Neural cell (in vitro differentiated cells): ENCODE data around the gene MED27. TPM values are rescaled to one million over a fixed set of nuclear protein-coding genes. Genes with fewer than 3 reads are reported as not detected.

Experiments used
- H2AFZ ChIP-seq: fragments of 200-600, 300-800 bp; sonication (generic), shearing (Covaris generic); 2 replicates; pipeline ENCODE4 v1.6.0; 2014; ENCODE audit warnings: low read depth, mild to moderate bottlenecking, antibody characterized with exemption, low read length, moderate library complexity
- H3F3A ChIP-seq: fragments of 200-600 bp; shearing (Covaris generic); 2 replicates; pipeline ENCODE4 v1.6.1; 2016; ENCODE audit warnings: mild to moderate bottlenecking, moderate library complexity, mixed read lengths, antibody characterized with exemption, low read length; ENCODE audit not compliant: insufficient read depth, poor library complexity, severe bottlenecking
- H3K27ac ChIP-seq: fragments of 200-600, 300-800 bp; sonication (generic), shearing (Covaris generic); 2 replicates; pipeline ENCODE4 v1.5.1; 2014; ENCODE audit warnings: mild to moderate bottlenecking, low read length, moderate library complexity
- H3K27me3 ChIP-seq: fragments of 300-800, 200-600 bp; sonication (generic), shearing (Covaris generic); 2 replicates; pipeline ENCODE4 v1.6.0; 2014; ENCODE audit warnings: mild to moderate bottlenecking, low read depth, low read length, moderate library complexity; ENCODE audit not compliant: insufficient read depth
- H3K36me3 ChIP-seq: fragments of 300-800, 200-600 bp; sonication (generic), shearing (Covaris generic); 2 replicates; pipeline ENCODE4 v1.5.1; 2014; ENCODE audit warnings: mild to moderate bottlenecking, antibody characterized with exemption, low read length, moderate library complexity; ENCODE audit not compliant: insufficient read depth
- H3K4me2 ChIP-seq: fragments of 300-800, 200-600 bp; sonication (generic), shearing (Covaris generic); 2 replicates; pipeline ENCODE4 v1.6.0; 2014; ENCODE audit warnings: mild to moderate bottlenecking, low read length
- H3K4me3 ChIP-seq: fragments of 300-800, 200-600 bp; sonication (generic), shearing (Covaris generic); 2 replicates; pipeline ENCODE4 v1.5.1; 2014; ENCODE audit warnings: mild to moderate bottlenecking, low read length, moderate library complexity
- H3K79me2 ChIP-seq: fragments of 200-600 bp; shearing (Covaris generic); replicated peaks from 2 replicates; pipeline ENCODE4 v1.6.0; 2014; ENCODE audit warnings: mild to moderate bottlenecking, low read length, moderate library complexity; ENCODE audit not compliant: insufficient read depth
- H3K9ac ChIP-seq: fragments of 300-800, 200-600 bp; sonication (generic), shearing (Covaris generic); 2 replicates; pipeline ENCODE4 v1.6.1; 2016; ENCODE audit warnings: mild to moderate bottlenecking, low read length, mixed read lengths
- H3K9me2 ChIP-seq: fragments of 200-600 bp; shearing (Covaris generic); 2 replicates; pipeline ENCODE4 v1.6.1; 2016; ENCODE audit warnings: mild to moderate bottlenecking, low read length, mixed read lengths; ENCODE audit not compliant: insufficient read depth
- H3K9me3 ChIP-seq: fragments of 200-600, 300-800 bp; sonication (generic), shearing (Covaris generic); 2 replicates; pipeline ENCODE4 v1.6.1; 2016; ENCODE audit warnings: mild to moderate bottlenecking, mixed run types, low read length, moderate library complexity, mixed read lengths
- H4K20me1 ChIP-seq: fragments of 200-600 bp; shearing (Covaris generic); 2 replicates; pipeline ENCODE4 v1.6.1; 2016; ENCODE audit warnings: mild to moderate bottlenecking, mixed run types; ENCODE audit not compliant: insufficient read depth
- EP300 ChIP-seq: fragments of 450-650 bp; conservative IDR thresholded peaks from 2 replicates; pipeline ENCODE4 v1.6.1; 2014; ENCODE audit warnings: antibody characterized with exemption, mild to moderate bottlenecking, moderate library complexity; ENCODE audit not compliant: poor library complexity, severe bottlenecking
- EZH2 ChIP-seq: fragments of 200-600, 300-800 bp; shearing (Covaris generic), sonication (generic); IDR thresholded peaks from 2 replicates; pipeline ENCODE4 v1.6.1; 2014; ENCODE audit warnings: antibody characterized with exemption, low read length, borderline replicate concordance, mild to moderate bottlenecking; ENCODE audit not compliant: insufficient read depth, poor library complexity, severe bottlenecking
- MXI1 ChIP-seq: fragments of 450-650 bp; conservative IDR thresholded peaks from 2 replicates; pipeline ENCODE4 v1.6.1; 2014; ENCODE audit warnings: antibody characterized with exemption, mild to moderate bottlenecking; ENCODE audit not compliant: poor library complexity, severe bottlenecking
- POLR2AphosphoS5 ChIP-seq: IDR thresholded peaks from 2 replicates; pipeline ENCODE4 v1.6.1; 2012
- RAD21 ChIP-seq: fragments of 450-650 bp; conservative IDR thresholded peaks from 2 replicates; pipeline ENCODE4 v1.6.1; 2014; ENCODE audit warnings: antibody characterized with exemption, mild to moderate bottlenecking, moderate library complexity
- SMC3 ChIP-seq: fragments of 450-650 bp; conservative IDR thresholded peaks from 2 replicates; pipeline ENCODE4 v1.6.1; 2014; ENCODE audit warnings: antibody characterized with exemption, mild to moderate bottlenecking, moderate library complexity; ENCODE audit not compliant: poor library complexity
- TAF1 ChIP-seq: IDR thresholded peaks from 2 replicates; pipeline ENCODE4 v1.6.1; 2012; ENCODE audit warnings: low read depth
- polyA plus RNA-seq: library from polyadenylated mRNA; depleted of rRNA; stranded (reverse); fragments of >200 nt; gene quantifications from 2 replicates; pipeline ENCODE4 v1.2.3, GENCODE V29; 2014
- TF ChIP-seq, protein P1 (sequence below): IDR thresholded peaks from 2 replicates; pipeline ENCODE4 v1.6.1; 2012; ENCODE audit warnings: borderline replicate concordance
- TF ChIP-seq, protein P2 (sequence below): fragments of 450-650 bp; IDR thresholded peaks from 2 replicates; pipeline ENCODE4 v1.5.1; 2014; ENCODE audit warnings: antibody characterized with exemption, mild to moderate bottlenecking, moderate library complexity; ENCODE audit not compliant: poor library complexity, severe bottlenecking

MED27 gene
- polyA plus RNA-seq, 1 donor from 2014 or later, result 7.5 TPM

- Histone ChIP-seq H3K9me2 (no peaks in the 10 kb centered on the region), H4K20me1 (no peaks in the 10 kb centered on the region), H3K9ac (no peak overlapping the region), H3K4me2 (no peak overlapping the region), H3K9me3 (no peaks in the 10 kb centered on the region), H3K36me3 (no peaks in the 10 kb centered on the region), H3K79me2 (no peaks in the 10 kb centered on the region), H3F3A (no peaks in the 10 kb centered on the region), H3K27me3 (no peaks in the 10 kb centered on the region), H2AFZ (no peak overlapping the region), H3K27ac (no peak overlapping the region), H3K4me3 (no peak overlapping the region)
- TF ChIP-seq, protein P1, sequence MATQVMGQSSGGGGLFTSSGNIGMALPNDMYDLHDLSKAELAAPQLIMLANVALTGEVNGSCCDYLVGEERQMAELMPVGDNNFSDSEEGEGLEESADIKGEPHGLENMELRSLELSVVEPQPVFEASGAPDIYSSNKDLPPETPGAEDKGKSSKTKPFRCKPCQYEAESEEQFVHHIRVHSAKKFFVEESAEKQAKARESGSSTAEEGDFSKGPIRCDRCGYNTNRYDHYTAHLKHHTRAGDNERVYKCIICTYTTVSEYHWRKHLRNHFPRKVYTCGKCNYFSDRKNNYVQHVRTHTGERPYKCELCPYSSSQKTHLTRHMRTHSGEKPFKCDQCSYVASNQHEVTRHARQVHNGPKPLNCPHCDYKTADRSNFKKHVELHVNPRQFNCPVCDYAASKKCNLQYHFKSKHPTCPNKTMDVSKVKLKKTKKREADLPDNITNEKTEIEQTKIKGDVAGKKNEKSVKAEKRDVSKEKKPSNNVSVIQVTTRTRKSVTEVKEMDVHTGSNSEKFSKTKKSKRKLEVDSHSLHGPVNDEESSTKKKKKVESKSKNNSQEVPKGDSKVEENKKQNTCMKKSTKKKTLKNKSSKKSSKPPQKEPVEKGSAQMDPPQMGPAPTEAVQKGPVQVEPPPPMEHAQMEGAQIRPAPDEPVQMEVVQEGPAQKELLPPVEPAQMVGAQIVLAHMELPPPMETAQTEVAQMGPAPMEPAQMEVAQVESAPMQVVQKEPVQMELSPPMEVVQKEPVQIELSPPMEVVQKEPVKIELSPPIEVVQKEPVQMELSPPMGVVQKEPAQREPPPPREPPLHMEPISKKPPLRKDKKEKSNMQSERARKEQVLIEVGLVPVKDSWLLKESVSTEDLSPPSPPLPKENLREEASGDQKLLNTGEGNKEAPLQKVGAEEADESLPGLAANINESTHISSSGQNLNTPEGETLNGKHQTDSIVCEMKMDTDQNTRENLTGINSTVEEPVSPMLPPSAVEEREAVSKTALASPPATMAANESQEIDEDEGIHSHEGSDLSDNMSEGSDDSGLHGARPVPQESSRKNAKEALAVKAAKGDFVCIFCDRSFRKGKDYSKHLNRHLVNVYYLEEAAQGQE, result no peak
- TF ChIP-seq RAD21, result no peak
- TF ChIP-seq TAF1, result no peak
Observed at GRCh38 chr9:131917009-131917408, 162.7 kb downstream of the MED27 start.

- H3K36me3 ChIP-seq, result no peaks in the 10 kb centered on the region
- no peak overlapping the region for H3K4me3 ChIP-seq
- H3F3A ChIP-seq, result no peaks in the 10 kb centered on the region
- no peaks in the 10 kb centered on the region for H4K20me1 ChIP-seq
- no peaks in the 10 kb centered on the region for H3K27me3 ChIP-seq
- H3K9me2 ChIP-seq, result no peaks in the 10 kb centered on the region
- H3K4me2 ChIP-seq, result no peak overlapping the region
- H2AFZ ChIP-seq, result no peak overlapping the region
- H3K9ac ChIP-seq, result no peak overlapping the region
- H3K27ac ChIP-seq, result no peak overlapping the region
- H3K9me3 ChIP-seq, result no peaks in the 10 kb centered on the region
- no peaks in the 10 kb centered on the region for H3K79me2 ChIP-seq
- TF ChIP-seq, protein P2, sequence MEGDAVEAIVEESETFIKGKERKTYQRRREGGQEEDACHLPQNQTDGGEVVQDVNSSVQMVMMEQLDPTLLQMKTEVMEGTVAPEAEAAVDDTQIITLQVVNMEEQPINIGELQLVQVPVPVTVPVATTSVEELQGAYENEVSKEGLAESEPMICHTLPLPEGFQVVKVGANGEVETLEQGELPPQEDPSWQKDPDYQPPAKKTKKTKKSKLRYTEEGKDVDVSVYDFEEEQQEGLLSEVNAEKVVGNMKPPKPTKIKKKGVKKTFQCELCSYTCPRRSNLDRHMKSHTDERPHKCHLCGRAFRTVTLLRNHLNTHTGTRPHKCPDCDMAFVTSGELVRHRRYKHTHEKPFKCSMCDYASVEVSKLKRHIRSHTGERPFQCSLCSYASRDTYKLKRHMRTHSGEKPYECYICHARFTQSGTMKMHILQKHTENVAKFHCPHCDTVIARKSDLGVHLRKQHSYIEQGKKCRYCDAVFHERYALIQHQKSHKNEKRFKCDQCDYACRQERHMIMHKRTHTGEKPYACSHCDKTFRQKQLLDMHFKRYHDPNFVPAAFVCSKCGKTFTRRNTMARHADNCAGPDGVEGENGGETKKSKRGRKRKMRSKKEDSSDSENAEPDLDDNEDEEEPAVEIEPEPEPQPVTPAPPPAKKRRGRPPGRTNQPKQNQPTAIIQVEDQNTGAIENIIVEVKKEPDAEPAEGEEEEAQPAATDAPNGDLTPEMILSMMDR, result no peak
- TF ChIP-seq RAD21 (no peak), TAF1 (no peak), EZH2 (no peak), MXI1 (no peak), SMC3 (no peak), POLR2AphosphoS5 (no peak), EP300 (no peak)
- TF ChIP-seq, protein P1, result no peak
Observed at GRCh38 chr9:131915181-131915580, 164.5 kb downstream of the MED27 start.
